WTC11 (cell line): ENCODE data around the gene ARHGAP19. TPM values are rescaled to one million over a fixed set of nuclear protein-coding genes. Genes with fewer than 3 reads are reported as not detected.

Experiments
- ATAC-seq: fragments of 200-7000 bp; cut with Tn5 transposase; 2 replicates; pipeline ENCODE4 v1.10.0; 2021; ENCODE audit warnings: mild to moderate bottlenecking, moderate library complexity
- CTCF ChIA-PET: fragments of 300-600 bp; sonication (Branson Sonifier 250); formaldehyde crosslinking; loops from one replicate; lab custom pipeline; 2021; ENCODE audit warnings: antibody characterized with exemption; lab: Charles Lee
- POLR2A ChIA-PET: fragments of 350-600 bp; sonication (Branson Sonifier 250); formaldehyde crosslinking; loops from one replicate; lab custom pipeline; 2021; ENCODE audit warnings: antibody characterized with exemption; lab: Charles Lee
- DNase-seq: peaks from one replicate; pipeline ENCODE4 v3.0.0; 2021; ENCODE audit warnings: low spot score
- H3K27ac Mint-ChIP-seq: 2 replicates; pipeline ENCODE4 v1.8.0; 2021; ENCODE audit warnings: mixed read lengths
- H3K27me3 Mint-ChIP-seq: 2 replicates; pipeline ENCODE4 v1.8.0; 2021; ENCODE audit warnings: low read depth, mild to moderate bottlenecking, moderate library complexity, mixed read lengths
- H3K36me3 Mint-ChIP-seq: 2 replicates; pipeline ENCODE4 v1.8.0; 2021; ENCODE audit warnings: mixed read lengths
- H3K4me1 Mint-ChIP-seq: 2 replicates; pipeline ENCODE4 v1.8.0; 2022; ENCODE audit warnings: mixed read lengths
- H3K4me3 Mint-ChIP-seq: 2 replicates; pipeline ENCODE4 v1.8.0; 2021; ENCODE audit warnings: mild to moderate bottlenecking, moderate library complexity, mixed read lengths
- H3K9me3 Mint-ChIP-seq: 2 replicates; pipeline ENCODE4 v1.8.0; 2021; ENCODE audit warnings: mixed read lengths
- ATF3 ChIP-seq: sonication (generic); formaldehyde crosslinking; conservative IDR thresholded peaks from 2 replicates; pipeline ENCODE4 v1.8.1; 2022; ENCODE audit warnings: mild to moderate bottlenecking, missing genetic modification reagents
- CTCF ChIP-seq: fragments of 200-600 bp; IDR thresholded peaks from 2 replicates; pipeline ENCODE4 v1.8.0; 2022; ENCODE audit warnings: antibody characterized with exemption
- FOXK1 ChIP-seq: sonication (generic); formaldehyde crosslinking; IDR thresholded peaks from 2 replicates; pipeline ENCODE4 v1.8.0; 2022; ENCODE audit warnings: mild to moderate bottlenecking, moderate library complexity, missing genetic modification reagents
- FOXP4 ChIP-seq: sonication (generic); formaldehyde crosslinking; IDR thresholded peaks from 2 replicates; pipeline ENCODE4 v1.8.0; 2022; ENCODE audit warnings: mild to moderate bottlenecking, missing genetic modification reagents
- GABPB1 ChIP-seq: sonication (generic); formaldehyde crosslinking; IDR thresholded peaks from 2 replicates; pipeline ENCODE4 v1.8.1; 2023; ENCODE audit warnings: mild to moderate bottlenecking, missing genetic modification reagents
- GRHL2 ChIP-seq: fragments of 250-450 bp; sonication (Bioruptor Pico); IDR thresholded peaks from 2 replicates; pipeline ENCODE4 v1.8.0; 2022; ENCODE audit warnings: mild to moderate bottlenecking, moderate library complexity; ENCODE audit not compliant: insufficient replicate concordance, severe bottlenecking
- GTF2I ChIP-seq: fragments of 250-450 bp; sonication (Bioruptor Pico); conservative IDR thresholded peaks from 2 replicates; pipeline ENCODE4 v1.4.0; 2021; ENCODE audit warnings: mild to moderate bottlenecking
- IRF1 ChIP-seq: sonication (generic); formaldehyde crosslinking; IDR thresholded peaks from 2 replicates; pipeline ENCODE4 v1.8.0; 2023; ENCODE audit warnings: missing genetic modification reagents
- MLX ChIP-seq: sonication (generic); formaldehyde crosslinking; IDR thresholded peaks from 2 replicates; pipeline ENCODE4 v1.8.1; 2023; ENCODE audit warnings: mild to moderate bottlenecking, missing genetic modification reagents, moderate library complexity
- NFATC4 ChIP-seq: fragments of 250-450 bp; sonication (Bioruptor Pico); IDR thresholded peaks from 2 replicates; pipeline ENCODE4 v1.9.0; 2021; ENCODE audit warnings: mild to moderate bottlenecking
- TEAD4 ChIP-seq: sonication (generic); formaldehyde crosslinking; IDR thresholded peaks from 2 replicates; pipeline ENCODE4 v1.8.0; 2022; ENCODE audit warnings: mild to moderate bottlenecking, missing genetic modification reagents
- USF1 ChIP-seq: sonication (generic); formaldehyde crosslinking; IDR thresholded peaks from 2 replicates; pipeline ENCODE4 v1.8.0; 2022; ENCODE audit warnings: mild to moderate bottlenecking, missing genetic modification reagents
- USF2 ChIP-seq: sonication (generic); formaldehyde crosslinking; IDR thresholded peaks from 2 replicates; pipeline ENCODE4 v1.8.1; 2023; ENCODE audit warnings: mild to moderate bottlenecking, missing genetic modification reagents, moderate library complexity
- ZBTB21 ChIP-seq: sonication (generic); formaldehyde crosslinking; IDR thresholded peaks from 2 replicates; pipeline ENCODE4 v1.8.1; 2023; ENCODE audit warnings: mild to moderate bottlenecking, missing genetic modification reagents, borderline replicate concordance
- ZNF121 ChIP-seq: sonication (generic); formaldehyde crosslinking; IDR thresholded peaks from 2 replicates; pipeline ENCODE4 v1.8.0; 2023; ENCODE audit warnings: missing genetic modification reagents
- ZNF532 ChIP-seq: fragments of 250-450 bp; sonication (Bioruptor Pico); IDR thresholded peaks from 2 replicates; pipeline ENCODE4 v1.9.0; 2021; ENCODE audit warnings: mild to moderate bottlenecking, borderline replicate concordance
- ZNF671 ChIP-seq: fragments of 250-450 bp; sonication (Bioruptor Pico); IDR thresholded peaks from 2 replicates; pipeline ENCODE4 v1.8.0; 2021; ENCODE audit warnings: mild to moderate bottlenecking
- total RNA-seq: library from RNA; stranded (reverse); gene quantifications from 3 replicates; pipeline ENCODE4 v1.2.3, GENCODE V29; 2021

ARHGAP19 gene
- total RNA-seq, 1 experiment from 2014 or later, result 42.2 TPM

GRCh38 chr10:97211229-97211628 is 81.2 kb downstream of the ARHGAP19 start:
- no peak overlapping the region for H3K27ac Mint-ChIP-seq
- no peaks in the 10 kb centered on the region for H3K9me3 Mint-ChIP-seq
- no peaks in the 10 kb centered on the region for H3K36me3 Mint-ChIP-seq
- CTCF ChIA-PET, result interaction anchor here (0.6 to 14.6 kb wide), 42 partner anchors 9 to 571 kb away, joined by 3 to 364 read pairs (median 5); partner anchors contain the start of genes FRAT1 and SLIT1
- no peak for ATAC-seq
- no peak for TF ChIP-seq NFATC4 (CRISPR knock-in tag)
- no peak for TF ChIP-seq GTF2I (CRISPR knock-in tag)
- TF ChIP-seq GABPB1 (CRISPR knock-in tag), result no peak
- no peak for TF ChIP-seq ZNF121 (CRISPR knock-in tag)
- no peak for TF ChIP-seq IRF1 (CRISPR knock-in tag)
- no peak for TF ChIP-seq TEAD4 (CRISPR knock-in tag)
- TF ChIP-seq CTCF, result no peak
- no peak for TF ChIP-seq ZNF532 (CRISPR knock-in tag)
- TF ChIP-seq MLX (CRISPR knock-in tag), result no peak
- no peak for TF ChIP-seq ATF3 (CRISPR knock-in tag)
- no peak for TF ChIP-seq GRHL2 (CRISPR knock-in tag)
- TF ChIP-seq ZBTB21 (CRISPR knock-in tag), result no peak
- no peak for TF ChIP-seq FOXK1 (CRISPR knock-in tag)
- TF ChIP-seq ZNF671 (CRISPR knock-in tag), result no peak
- H3K4me1 Mint-ChIP-seq, result no peaks in the 10 kb centered on the region
- DNase-seq, result no peak
- no peaks in the 10 kb centered on the region for H3K27me3 Mint-ChIP-seq
- H3K4me3 Mint-ChIP-seq, result no peak overlapping the region
- POLR2A ChIA-PET, result no interaction called here

GRCh38 chr10:97210543-97210960 is 81.9 kb downstream of the ARHGAP19 start:
- Mint-ChIP-seq H3K4me1 (no peaks in the 10 kb centered on the region), H3K36me3 (no peaks in the 10 kb centered on the region), H3K4me3 (no peak overlapping the region), H3K27me3 (no peaks in the 10 kb centered on the region), H3K27ac (no peak overlapping the region), H3K9me3 (no peaks in the 10 kb centered on the region)
- POLR2A ChIA-PET, result interaction anchor here (1.5 kb wide), 1 partner anchor 138 kb away, joined by 3 read pairs; no protein-coding TSS in a partner anchor
- CTCF ChIA-PET, result interaction anchor here (0.6 to 14.6 kb wide), 53 partner anchors 9 to 1058 kb away, joined by 3 to 364 read pairs (median 5); partner anchors contain the start of genes FRAT1, RRP12 and SLIT1
- DNase-seq (peak; percentile 91), ATAC-seq (peak; percentile 93)
- TF ChIP-seq CTCF (peak; percentile 98), FOXP4 (CRISPR knock-in tag) (no peak), USF2 (CRISPR knock-in tag) (0 out of 2 replicates have a peak, but pooled peaks have one; percentile 34), ZBTB21 (CRISPR knock-in tag) (no peak), USF1 (peak; percentile 43; the same call in 1 of the 2 replicates)
